HepG2 (cell line): Measurements from ENCODE around the gene SNAPC3. TPM values are rescaled to one million over a fixed set of nuclear protein-coding genes. Genes with fewer than 3 reads are reported as not detected.

ENCODE experiments used
- ATF7-NPFF ChIP-seq: sonication (generic); formaldehyde crosslinking; IDR thresholded peaks from 2 replicates; pipeline ENCODE4 v1.8.1; 2023; ENCODE audit warnings: mild to moderate bottlenecking, low read depth, missing genetic modification reagents, moderate library complexity
- ELF3 ChIP-seq: IDR thresholded peaks from 2 replicates; pipeline ENCODE4 v1.6.1; 2016; ENCODE audit warnings: missing genetic modification reagents, missing compliant biosample characterization
- MZF1 ChIP-seq: sonication (generic); formaldehyde crosslinking; IDR thresholded peaks from 2 replicates; pipeline ENCODE4 v1.8.1; 2023; ENCODE audit warnings: mild to moderate bottlenecking, missing genetic modification reagents, borderline replicate concordance
- NFE2L1 ChIP-seq: sonication (generic); formaldehyde crosslinking; IDR thresholded peaks from 2 replicates; pipeline ENCODE4 v1.4.0; 2020; ENCODE audit warnings: missing genetic modification reagents, mild to moderate bottlenecking, borderline replicate concordance
- NFKB2 ChIP-seq: sonication (generic); formaldehyde crosslinking; IDR thresholded peaks from 2 replicates; pipeline ENCODE4 v1.4.0; 2020; ENCODE audit warnings: missing genetic modification reagents, borderline replicate concordance
- NR2F1 ChIP-seq, 2 experiments: fragments of 450-650 bp in 1 of 2; formaldehyde crosslinking in 1 of 2; IDR thresholded peaks; 2 replicates each; pipeline versions ENCODE4 v1.5.0 to v1.6.1; 2016 to 2020; ENCODE audit warnings: mild to moderate bottlenecking in 1 of 2, missing compliant biosample characterization in 1 of 2, missing genetic modification reagents in 1 of 2, moderate library complexity in 1 of 2
- REPIN1 ChIP-seq: sonication (generic); formaldehyde crosslinking; IDR thresholded peaks from 2 replicates; pipeline ENCODE4 v1.8.0; 2022; ENCODE audit warnings: missing genetic modification reagents, low read depth, mild to moderate bottlenecking, borderline replicate concordance
- RFX3 ChIP-seq: IDR thresholded peaks from 2 replicates; pipeline ENCODE4 v1.6.1; 2016; ENCODE audit warnings: missing biosample characterization, missing genetic modification reagents
- SCMH1 ChIP-seq: sonication (generic); formaldehyde crosslinking; IDR thresholded peaks from 2 replicates; pipeline ENCODE4 v1.9.0; 2021; ENCODE audit warnings: missing genetic modification reagents, mild to moderate bottlenecking, borderline replicate concordance
- SNAI1 ChIP-seq: sonication (generic); formaldehyde crosslinking; IDR thresholded peaks from 2 replicates; pipeline ENCODE4 v1.5.0; 2020; ENCODE audit warnings: mild to moderate bottlenecking, missing genetic modification reagents, borderline replicate concordance
- STAG1 ChIP-seq: sonication (generic); formaldehyde crosslinking; IDR thresholded peaks from 2 replicates; pipeline ENCODE4 v1.4.0; 2020; ENCODE audit warnings: missing genetic modification reagents
- ZNF484 ChIP-seq: sonication (generic); formaldehyde crosslinking; IDR thresholded peaks from 2 replicates; pipeline ENCODE4 v1.5.1; 2020; ENCODE audit warnings: mild to moderate bottlenecking, low read depth, missing genetic modification reagents, borderline replicate concordance
- ZNF569 ChIP-seq: sonication (generic); formaldehyde crosslinking; IDR thresholded peaks from 2 replicates; pipeline ENCODE4 v1.5.0; 2020; ENCODE audit warnings: mild to moderate bottlenecking, missing genetic modification reagents, moderate library complexity, borderline replicate concordance
- ZNF775 ChIP-seq: sonication (generic); formaldehyde crosslinking; IDR thresholded peaks from 2 replicates; pipeline ENCODE4 v1.4.0; 2020; ENCODE audit warnings: missing genetic modification reagents, mild to moderate bottlenecking, moderate library complexity, borderline replicate concordance
- polyA plus RNA-seq, 8 experiments: library from polyadenylated mRNA; depleted of rRNA in 3 of 8; stranded (reverse) in 7 of 8; unstranded in 1 of 8; fragments of >200 nt; fragmentation: Illumina TruSeq in 4 of 8; extraction: Trizol in 4 of 8; gene quantifications; 2 replicates each; pipeline versions ENCODE4 v1.2.1 to v1.2.3, GENCODE V29; 2011 to 2016; ENCODE audit warnings: low read depth in 4 of 8, missing spikeins in 1 of 8, mixed read lengths in 1 of 8; ENCODE audit not compliant: insufficient read depth in 1 of 8
- total RNA-seq, 5 experiments: library from RNA; depleted of rRNA; stranded (reverse); fragments of >200 nt; fragmentation: Illumina TruSeq; extraction: Trizol; gene quantifications; 2 replicates each; pipeline ENCODE4 v1.2.3, GENCODE V29; 2016; ENCODE audit warnings: low read depth in 1 of 5
- TF ChIP-seq, protein P1 (sequence below): sonication (generic); formaldehyde crosslinking; IDR thresholded peaks from 2 replicates; pipeline ENCODE4 v1.4.0; 2020; ENCODE audit warnings: missing genetic modification reagents, borderline replicate concordance
- TF ChIP-seq, protein P2 (sequence below): sonication (generic); formaldehyde crosslinking; IDR thresholded peaks from 2 replicates; pipeline ENCODE4 v1.4.0; 2020; ENCODE audit warnings: missing genetic modification reagents, borderline replicate concordance
- TF ChIP-seq, protein P3 (sequence below): sonication (generic); formaldehyde crosslinking; IDR thresholded peaks from 2 replicates; pipeline ENCODE4 v1.5.0; 2020; ENCODE audit warnings: mild to moderate bottlenecking, low read depth, missing genetic modification reagents, borderline replicate concordance

The SNAPC3 gene
- total and polyA plus RNA-seq, 2 of the 13 experiments (the other 11 are each of a cell fraction or from before 2014, with no cell fraction given) = 25.6 to 26.0 TPM

DNA sequence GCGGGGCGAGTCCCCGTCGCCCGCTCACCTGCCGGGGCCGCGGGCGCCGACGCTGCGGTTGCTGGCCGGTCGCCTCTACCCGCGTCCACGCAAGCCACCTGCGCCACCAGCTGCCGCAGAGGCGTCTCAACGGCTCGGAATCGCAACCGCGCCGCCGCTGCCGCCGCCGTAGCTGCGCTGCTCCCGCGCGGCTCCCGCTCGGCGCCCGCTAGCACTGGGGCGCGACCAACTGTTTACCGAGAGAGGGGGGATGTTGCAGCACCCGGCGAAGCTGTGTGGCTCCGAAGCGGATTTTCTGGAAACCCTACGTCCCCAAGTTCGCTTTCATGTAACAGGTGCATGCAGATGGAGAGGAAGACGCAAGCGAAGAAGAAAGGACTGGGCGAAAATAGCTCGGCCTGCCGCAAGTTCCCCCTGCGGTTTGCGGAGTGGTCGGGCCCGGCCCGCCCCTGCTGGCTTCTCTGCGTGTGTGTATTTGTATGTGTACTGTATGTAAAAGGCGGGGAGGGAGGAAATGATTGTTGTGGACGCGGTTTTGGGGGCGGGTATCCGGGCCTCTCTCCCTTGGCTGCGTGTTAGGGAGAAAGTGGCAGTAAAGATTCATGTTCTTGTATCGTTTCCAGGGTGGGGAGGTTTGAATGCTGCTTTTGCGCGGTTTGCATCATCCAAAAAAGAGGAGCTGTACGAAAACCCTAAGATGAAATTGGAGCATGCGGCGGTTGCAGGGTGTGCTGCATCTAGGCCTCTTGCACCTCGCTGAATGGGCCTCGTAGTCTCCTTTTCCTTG, 88.3 kb downstream of the SNAPC3 start, which contains the start of gene PSIP1 (continued):
- TF ChIP-seq, protein P1, sequence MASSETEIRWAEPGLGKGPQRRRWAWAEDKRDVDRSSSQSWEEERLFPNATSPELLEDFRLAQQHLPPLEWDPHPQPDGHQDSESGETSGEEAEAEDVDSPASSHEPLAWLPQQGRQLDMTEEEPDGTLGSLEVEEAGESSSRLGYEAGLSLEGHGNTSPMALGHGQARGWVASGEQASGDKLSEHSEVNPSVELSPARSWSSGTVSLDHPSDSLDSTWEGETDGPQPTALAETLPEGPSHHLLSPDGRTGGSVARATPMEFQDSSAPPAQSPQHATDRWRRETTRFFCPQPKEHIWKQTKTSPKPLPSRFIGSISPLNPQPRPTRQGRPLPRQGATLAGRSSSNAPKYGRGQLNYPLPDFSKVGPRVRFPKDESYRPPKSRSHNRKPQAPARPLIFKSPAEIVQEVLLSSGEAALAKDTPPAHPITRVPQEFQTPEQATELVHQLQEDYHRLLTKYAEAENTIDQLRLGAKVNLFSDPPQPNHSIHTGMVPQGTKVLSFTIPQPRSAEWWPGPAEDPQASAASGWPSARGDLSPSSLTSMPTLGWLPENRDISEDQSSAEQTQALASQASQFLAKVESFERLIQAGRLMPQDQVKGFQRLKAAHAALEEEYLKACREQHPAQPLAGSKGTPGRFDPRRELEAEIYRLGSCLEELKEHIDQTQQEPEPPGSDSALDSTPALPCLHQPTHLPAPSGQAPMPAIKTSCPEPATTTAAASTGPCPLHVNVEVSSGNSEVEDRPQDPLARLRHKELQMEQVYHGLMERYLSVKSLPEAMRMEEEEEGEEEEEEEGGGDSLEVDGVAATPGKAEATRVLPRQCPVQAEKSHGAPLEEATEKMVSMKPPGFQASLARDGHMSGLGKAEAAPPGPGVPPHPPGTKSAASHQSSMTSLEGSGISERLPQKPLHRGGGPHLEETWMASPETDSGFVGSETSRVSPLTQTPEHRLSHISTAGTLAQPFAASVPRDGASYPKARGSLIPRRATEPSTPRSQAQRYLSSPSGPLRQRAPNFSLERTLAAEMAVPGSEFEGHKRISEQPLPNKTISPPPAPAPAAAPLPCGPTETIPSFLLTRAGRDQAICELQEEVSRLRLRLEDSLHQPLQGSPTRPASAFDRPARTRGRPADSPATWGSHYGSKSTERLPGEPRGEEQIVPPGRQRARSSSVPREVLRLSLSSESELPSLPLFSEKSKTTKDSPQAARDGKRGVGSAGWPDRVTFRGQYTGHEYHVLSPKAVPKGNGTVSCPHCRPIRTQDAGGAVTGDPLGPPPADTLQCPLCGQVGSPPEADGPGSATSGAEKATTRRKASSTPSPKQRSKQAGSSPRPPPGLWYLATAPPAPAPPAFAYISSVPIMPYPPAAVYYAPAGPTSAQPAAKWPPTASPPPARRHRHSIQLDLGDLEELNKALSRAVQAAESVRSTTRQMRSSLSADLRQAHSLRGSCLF (CRISPR knock-in tag) = peak; percentile 14; the same call in 1 of the 2 replicates
- TF ChIP-seq ZNF569 (CRISPR knock-in tag) = no peak
- TF ChIP-seq SNAI1 (CRISPR knock-in tag) = no peak
- TF ChIP-seq ATF7-NPFF (CRISPR knock-in tag) = peak; percentile 88
- TF ChIP-seq NR2F1 (CRISPR knock-in tag; IDR thresholded peaks at IDR 0.05) = no peak
- TF ChIP-seq ELF3 (CRISPR knock-in tag) = no peak
- no peak; the same call in 1 of the 2 replicates for TF ChIP-seq ZNF484
- peak; percentile 31; the same call in 1 of the 2 replicates for TF ChIP-seq NFKB2 (CRISPR knock-in tag)
- peak; percentile 69; the same call in 1 of the 2 replicates for TF ChIP-seq REPIN1 (CRISPR knock-in tag)
- no peak for TF ChIP-seq NFE2L1
- TF ChIP-seq MZF1 = no peak
- TF ChIP-seq, protein P2, sequence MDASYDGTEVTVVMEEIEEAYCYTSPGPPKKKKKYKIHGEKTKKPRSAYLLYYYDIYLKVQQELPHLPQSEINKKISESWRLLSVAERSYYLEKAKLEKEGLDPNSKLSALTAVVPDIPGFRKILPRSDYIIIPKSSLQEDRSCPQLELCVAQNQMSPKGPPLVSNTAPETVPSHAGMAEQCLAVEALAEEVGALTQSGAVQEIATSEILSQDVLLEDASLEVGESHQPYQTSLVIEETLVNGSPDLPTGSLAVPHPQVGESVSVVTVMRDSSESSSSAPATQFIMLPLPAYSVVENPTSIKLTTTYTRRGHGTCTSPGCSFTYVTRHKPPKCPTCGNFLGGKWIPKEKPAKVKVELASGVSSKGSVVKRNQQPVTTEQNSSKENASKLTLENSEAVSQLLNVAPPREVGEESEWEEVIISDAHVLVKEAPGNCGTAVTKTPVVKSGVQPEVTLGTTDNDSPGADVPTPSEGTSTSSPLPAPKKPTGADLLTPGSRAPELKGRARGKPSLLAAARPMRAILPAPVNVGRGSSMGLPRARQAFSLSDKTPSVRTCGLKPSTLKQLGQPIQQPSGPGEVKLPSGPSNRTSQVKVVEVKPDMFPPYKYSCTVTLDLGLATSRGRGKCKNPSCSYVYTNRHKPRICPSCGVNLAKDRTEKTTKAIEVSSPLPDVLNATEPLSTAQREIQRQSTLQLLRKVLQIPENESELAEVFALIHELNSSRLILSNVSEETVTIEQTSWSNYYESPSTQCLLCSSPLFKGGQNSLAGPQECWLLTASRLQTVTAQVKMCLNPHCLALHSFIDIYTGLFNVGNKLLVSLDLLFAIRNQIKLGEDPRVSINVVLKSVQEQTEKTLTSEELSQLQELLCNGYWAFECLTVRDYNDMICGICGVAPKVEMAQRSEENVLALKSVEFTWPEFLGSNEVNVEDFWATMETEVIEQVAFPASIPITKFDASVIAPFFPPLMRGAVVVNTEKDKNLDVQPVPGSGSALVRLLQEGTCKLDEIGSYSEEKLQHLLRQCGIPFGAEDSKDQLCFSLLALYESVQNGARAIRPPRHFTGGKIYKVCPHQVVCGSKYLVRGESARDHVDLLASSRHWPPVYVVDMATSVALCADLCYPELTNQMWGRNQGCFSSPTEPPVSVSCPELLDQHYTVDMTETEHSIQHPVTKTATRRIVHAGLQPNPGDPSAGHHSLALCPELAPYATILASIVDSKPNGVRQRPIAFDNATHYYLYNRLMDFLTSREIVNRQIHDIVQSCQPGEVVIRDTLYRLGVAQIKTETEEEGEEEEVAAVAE (CRISPR knock-in tag) = no peak
- TF ChIP-seq, protein P3, sequence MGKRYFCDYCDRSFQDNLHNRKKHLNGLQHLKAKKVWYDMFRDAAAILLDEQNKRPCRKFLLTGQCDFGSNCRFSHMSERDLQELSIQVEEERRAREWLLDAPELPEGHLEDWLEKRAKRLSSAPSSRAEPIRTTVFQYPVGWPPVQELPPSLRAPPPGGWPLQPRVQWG (CRISPR knock-in tag) = no peak
- no peak for TF ChIP-seq STAG1 (CRISPR knock-in tag)
- TF ChIP-seq RFX3 = no peak
- no peak for TF ChIP-seq SCMH1 (CRISPR knock-in tag)
- no peak for TF ChIP-seq ZNF775
